H9 (cell line): Measurements from ENCODE around the gene ZNF687. TPM values are rescaled to one million over a fixed set of nuclear protein-coding genes. Genes with fewer than 3 reads are reported as not detected.

ENCODE experiments used
- DNase-seq: peaks from one replicate; pipeline ENCODE4 v3.0.0-alpha.2; 2017
- H2AFZ ChIP-seq: one replicate; pipeline ENCODE4 v1.6.1; 2013; ENCODE audit warnings: mild to moderate bottlenecking, low read length, control low read depth, moderate library complexity
- H2AK5ac ChIP-seq: 2 replicates; pipeline ENCODE4 v1.6.1; 2013; ENCODE audit warnings: low read length, control low read depth, mixed read lengths; ENCODE audit not compliant: insufficient read length
- H2BK120ac ChIP-seq: one replicate; pipeline ENCODE4 v1.6.1; 2013; ENCODE audit warnings: low read depth, mild to moderate bottlenecking, low read length, control low read depth, inconsistent platforms; ENCODE audit not compliant: poor library complexity, severe bottlenecking
- H2BK12ac ChIP-seq: 2 replicates; pipeline ENCODE4 v1.6.1; 2013; ENCODE audit warnings: low read length, control low read depth, mixed read lengths, low read depth; ENCODE audit not compliant: insufficient read length
- H2BK15ac ChIP-seq: 2 replicates; pipeline ENCODE4 v1.6.1; 2013; ENCODE audit warnings: low read depth, low read length, control low read depth
- H2BK20ac ChIP-seq: one replicate; pipeline ENCODE4 v1.6.1; 2013; ENCODE audit warnings: low read depth, mild to moderate bottlenecking, low read length, control low read depth, inconsistent platforms; ENCODE audit not compliant: poor library complexity, severe bottlenecking
- H2BK5ac ChIP-seq: 2 replicates; pipeline ENCODE4 v1.6.1; 2013; ENCODE audit warnings: low read length, control low read depth, mixed read lengths; ENCODE audit not compliant: insufficient read length
- H3K14ac ChIP-seq: 2 replicates; pipeline ENCODE4 v1.6.1; 2013; ENCODE audit warnings: low read length, control low read depth; ENCODE audit not compliant: insufficient read depth
- H3K18ac ChIP-seq: 2 replicates; pipeline ENCODE4 v1.6.1; 2013; ENCODE audit warnings: low read depth, mild to moderate bottlenecking, mixed read lengths, low read length, control low read depth; ENCODE audit not compliant: insufficient read length
- H3K23ac ChIP-seq: 2 replicates; pipeline ENCODE4 v1.6.1; 2013; ENCODE audit warnings: low read length, control low read depth, mixed read lengths, low read depth; ENCODE audit not compliant: insufficient read length
- H3K23me2 ChIP-seq: 2 replicates; pipeline ENCODE4 v1.6.1; 2013; ENCODE audit warnings: low read depth, mild to moderate bottlenecking, mixed read lengths, low read length, control low read depth; ENCODE audit not compliant: insufficient read length, poor library complexity, severe bottlenecking
- H3K27ac ChIP-seq: 2 replicates; pipeline ENCODE4 v1.5.1; 2013; ENCODE audit warnings: low read length, control low read depth, mixed read lengths, low read depth; ENCODE audit not compliant: insufficient read length
- H3K27me3 ChIP-seq: 2 replicates; pipeline ENCODE4 v1.6.1; 2013; ENCODE audit warnings: low read length, control low read depth, inconsistent platforms; ENCODE audit not compliant: insufficient read depth
- H3K4ac ChIP-seq: 2 replicates; pipeline ENCODE4 v1.6.1; 2013; ENCODE audit warnings: low read depth, mild to moderate bottlenecking, control low read depth, inconsistent platforms, low read length, moderate library complexity
- H3K4me1 ChIP-seq: 2 replicates; pipeline ENCODE4 v1.6.1; 2013; ENCODE audit warnings: low read length, control low read depth, inconsistent platforms; ENCODE audit not compliant: insufficient read depth
- H3K4me2 ChIP-seq: 2 replicates; pipeline ENCODE4 v1.6.1; 2013; ENCODE audit warnings: low read length, control low read depth, mixed read lengths; ENCODE audit not compliant: insufficient read length, insufficient read depth
- H3K56ac ChIP-seq: 2 replicates; pipeline ENCODE4 v1.6.1; 2013; ENCODE audit warnings: low read depth, mild to moderate bottlenecking, mixed read lengths, low read length, control low read depth; ENCODE audit not compliant: insufficient read length
- H3K79me1 ChIP-seq: 2 replicates; pipeline ENCODE4 v1.6.1; 2013; ENCODE audit warnings: low read depth, mild to moderate bottlenecking, moderate library complexity, low read length, control low read depth, inconsistent platforms; ENCODE audit not compliant: insufficient read depth, poor library complexity, severe bottlenecking
- H3K79me2 ChIP-seq: 2 replicates; pipeline ENCODE4 v1.6.1; 2013; ENCODE audit warnings: low read length, control low read depth, inconsistent platforms; ENCODE audit not compliant: insufficient read depth
- H3K9ac ChIP-seq: 2 replicates; pipeline ENCODE4 v1.6.1; 2013; ENCODE audit warnings: low read length, control low read depth, mixed read lengths; ENCODE audit not compliant: insufficient read length; ENCODE audit errors: extremely low read depth
- H3K9me3 ChIP-seq: one replicate; pipeline ENCODE4 v1.6.1; 2013; ENCODE audit warnings: low read depth, low read length, inconsistent platforms; ENCODE audit not compliant: control insufficient read depth
- H3T11ph ChIP-seq: one replicate; pipeline ENCODE4 v1.6.1; 2013; ENCODE audit warnings: mild to moderate bottlenecking, low read length, control low read depth, inconsistent platforms
- H4K20me1 ChIP-seq: one replicate; pipeline ENCODE4 v1.6.1; 2013; ENCODE audit not compliant: control insufficient read depth, insufficient read length, insufficient read depth
- H4K5ac ChIP-seq: 2 replicates; pipeline ENCODE4 v1.6.1; 2013; ENCODE audit warnings: low read depth, mild to moderate bottlenecking, mixed read lengths, low read length, control low read depth; ENCODE audit not compliant: insufficient read length
- H4K8ac ChIP-seq: replicated peaks from 2 replicates; pipeline ENCODE4 v1.6.1; 2013; ENCODE audit warnings: low read length, control low read depth, mixed read lengths, low read depth; ENCODE audit not compliant: insufficient read length
- H4K91ac ChIP-seq: 2 replicates; pipeline ENCODE4 v1.6.1; 2013; ENCODE audit warnings: low read depth, mild to moderate bottlenecking, moderate library complexity, mixed read lengths, low read length, control low read depth; ENCODE audit not compliant: insufficient read length
- H3K27ac Mint-ChIP-seq, 3 experiments: 2 replicates in 2 of 3; 3 replicates in 1 of 3; pipeline ENCODE4 v1.8.0; 2020 to 2021; ENCODE audit warnings: mixed read lengths in 3 of 3, mild to moderate bottlenecking in 1 of 3, moderate library complexity in 1 of 3
- H3K27me3 Mint-ChIP-seq: 2 replicates; pipeline ENCODE4 v1.8.0; 2021; ENCODE audit warnings: low read depth, mild to moderate bottlenecking, moderate library complexity, mixed read lengths
- H3K36me3 Mint-ChIP-seq, 3 experiments: 2 replicates in 2 of 3; 3 replicates in 1 of 3; pipeline ENCODE4 v1.8.0; 2020 to 2021; ENCODE audit warnings: low read depth in 3 of 3, mixed read lengths in 3 of 3; ENCODE audit not compliant: insufficient read depth in 1 of 3
- H3K4me1 Mint-ChIP-seq, 2 experiments: 2 replicates each; pipeline ENCODE4 v1.8.0; 2020; ENCODE audit warnings: mixed read lengths in 2 of 2
- H3K4me3 Mint-ChIP-seq, 2 experiments: 2 replicates in 1 of 2; 3 replicates in 1 of 2; pipeline ENCODE4 v1.8.0; 2020 to 2021; ENCODE audit warnings: mild to moderate bottlenecking in 2 of 2, mixed read lengths in 2 of 2, moderate library complexity in 1 of 2
- H3K9me3 Mint-ChIP-seq, 2 experiments: 2 replicates in 1 of 2; 3 replicates in 1 of 2; pipeline ENCODE4 v1.8.0; 2020; ENCODE audit warnings: mild to moderate bottlenecking in 2 of 2, mixed read lengths in 2 of 2, moderate library complexity in 1 of 2
- WGBS: extraction: QIAGEN DNeasy Blood & Tissue Kit; methylation state at CpG from one replicate; pipeline ENCODE4 v1.1.7; 2013; ENCODE audit warnings: missing lambda C conversion rate, low lambda C conversion rate, mixed read lengths; ENCODE audit not compliant: insufficient read length; ENCODE audit errors: extremely low coverage; 5-methylcytosine and 5-hydroxymethylcytosine counted together
- total RNA-seq: library from RNA; stranded (reverse); gene quantifications from 2 replicates; pipeline ENCODE4 v1.2.1, GENCODE V29; 2021
- TF ChIP-seq, protein P1 (sequence below): fragments of 200-600 bp; sonication (generic); conservative IDR thresholded peaks from 3 replicates; pipeline ENCODE4 v1.8.0; 2021; ENCODE audit warnings: antibody characterized with exemption, mild to moderate bottlenecking

Gene ZNF687
- total RNA-seq, 1 experiment from 2014 or later, result 58.2 TPM

DNA sequence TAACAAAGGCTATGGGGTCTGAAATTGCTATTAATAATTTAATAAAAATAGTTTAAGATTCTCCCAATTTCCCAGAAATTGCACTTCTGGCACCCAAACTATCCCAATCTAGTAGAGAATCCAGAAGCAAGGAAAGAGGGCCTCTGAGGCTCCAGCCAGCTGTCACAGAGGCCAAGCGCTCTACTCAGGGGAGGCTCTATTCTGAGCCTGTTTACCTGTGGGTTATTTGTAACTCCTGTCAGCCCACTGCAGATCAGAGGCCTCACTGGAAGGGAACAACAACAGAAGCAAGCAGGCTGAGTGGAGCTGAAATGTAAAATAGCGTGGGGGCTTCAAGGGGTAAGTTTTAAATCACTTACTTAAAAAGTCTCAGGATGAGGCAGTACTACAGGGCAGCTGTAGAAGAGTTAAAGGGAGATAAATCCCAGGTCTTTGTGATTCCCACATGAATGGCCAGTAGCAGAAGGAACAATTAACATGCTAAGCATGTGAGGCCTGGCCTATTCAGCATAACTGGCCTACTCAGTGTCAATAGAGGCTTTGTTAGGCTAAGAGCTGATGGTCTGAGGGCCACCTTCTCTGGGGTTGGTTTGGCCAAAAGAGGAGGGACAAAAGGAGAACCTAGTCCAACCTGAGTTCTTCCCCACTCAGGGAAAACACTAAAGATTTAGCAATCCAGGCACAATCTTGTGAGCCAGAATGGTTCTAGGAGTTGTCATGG is 12.8 kb downstream of the ZNF687 start:
- H3K36me3 Mint-ChIP-seq, result peaks cover 34 to 77% (median 69%) of the 10 kb centered on the region in 3 experiments

More for the DNA sequence above, 12.8 kb downstream of the ZNF687 start:
- H2BK15ac ChIP-seq, result no peak overlapping the region
- H3K56ac ChIP-seq, result no peak overlapping the region
- H3K23me2 ChIP-seq, result no peaks in the 10 kb centered on the region
- H2AK5ac ChIP-seq, result no peak overlapping the region
- peak overlapping the region; percentile 64 for H3K27ac ChIP-seq
- H3T11ph ChIP-seq, result no peak overlapping the region
- Mint-ChIP-seq H3K9me3 (no peaks in the 10 kb centered on the region; a peak in 2 of 5 replicates), H3K4me3 (peak overlapping the region; percentile 19 to 37; a peak in 4 of 5 replicates), H3K4me1 (peaks cover 33 to 48% of the 10 kb centered on the region in 2 experiments), H3K27me3 (peaks cover 2% of the 10 kb centered on the region; the same call in 1 of the 2 replicates), H3K27ac (peak overlapping the region; percentile 84 to 99 (median 88))
- no peaks in the 10 kb centered on the region for H3K79me1 ChIP-seq
- no peak overlapping the region for H2BK12ac ChIP-seq
- TF ChIP-seq, protein P1, sequence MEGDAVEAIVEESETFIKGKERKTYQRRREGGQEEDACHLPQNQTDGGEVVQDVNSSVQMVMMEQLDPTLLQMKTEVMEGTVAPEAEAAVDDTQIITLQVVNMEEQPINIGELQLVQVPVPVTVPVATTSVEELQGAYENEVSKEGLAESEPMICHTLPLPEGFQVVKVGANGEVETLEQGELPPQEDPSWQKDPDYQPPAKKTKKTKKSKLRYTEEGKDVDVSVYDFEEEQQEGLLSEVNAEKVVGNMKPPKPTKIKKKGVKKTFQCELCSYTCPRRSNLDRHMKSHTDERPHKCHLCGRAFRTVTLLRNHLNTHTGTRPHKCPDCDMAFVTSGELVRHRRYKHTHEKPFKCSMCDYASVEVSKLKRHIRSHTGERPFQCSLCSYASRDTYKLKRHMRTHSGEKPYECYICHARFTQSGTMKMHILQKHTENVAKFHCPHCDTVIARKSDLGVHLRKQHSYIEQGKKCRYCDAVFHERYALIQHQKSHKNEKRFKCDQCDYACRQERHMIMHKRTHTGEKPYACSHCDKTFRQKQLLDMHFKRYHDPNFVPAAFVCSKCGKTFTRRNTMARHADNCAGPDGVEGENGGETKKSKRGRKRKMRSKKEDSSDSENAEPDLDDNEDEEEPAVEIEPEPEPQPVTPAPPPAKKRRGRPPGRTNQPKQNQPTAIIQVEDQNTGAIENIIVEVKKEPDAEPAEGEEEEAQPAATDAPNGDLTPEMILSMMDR, result no peak
- H2AFZ ChIP-seq, result no peak overlapping the region
- H4K5ac ChIP-seq, result no peak overlapping the region
- no peak overlapping the region for H3K9ac ChIP-seq
- no peaks in the 10 kb centered on the region for H3K27me3 ChIP-seq
- no peak overlapping the region for H3K23ac ChIP-seq
- no peak overlapping the region for H4K8ac ChIP-seq
- peak overlapping the region; percentile 18 for H3K18ac ChIP-seq
- DNase-seq, result peak; percentile 72
- H4K20me1 ChIP-seq, result no peaks in the 10 kb centered on the region
- H3K14ac ChIP-seq, result no peak overlapping the region
- no peak overlapping the region for H2BK20ac ChIP-seq
- no peaks in the 10 kb centered on the region for H3K9me3 ChIP-seq
- no peak overlapping the region for H4K91ac ChIP-seq
- no CpG with 5 or more reads among the region's 2 CpGs for WGBS
- no peak overlapping the region for H3K4ac ChIP-seq
- no peak overlapping the region for H2BK120ac ChIP-seq
- peak overlapping the region; percentile 10 for H3K4me2 ChIP-seq
- no peaks in the 10 kb centered on the region for H3K79me2 ChIP-seq
- peaks cover 4% of the 10 kb centered on the region; the same call in 1 of the 2 replicates for H3K4me1 ChIP-seq
- H2BK5ac ChIP-seq, result no peak overlapping the region
